Neutrophil (primary cell): Measurements from ENCODE around the gene TK1.

Experiments used
- H3K27ac ChIP-seq: fragments of 200-600 bp; sonication (generic); 2 replicates; pipeline ENCODE4 v1.5.1; 2016; ENCODE audit warnings: mild to moderate bottlenecking, moderate library complexity
- H3K27me3 ChIP-seq: fragments of 200-600 bp; sonication (generic); 2 replicates; pipeline ENCODE4 v1.6.0; 2016; ENCODE audit warnings: mild to moderate bottlenecking
- H3K36me3 ChIP-seq: fragments of 200-600 bp; sonication (generic); 2 replicates; pipeline ENCODE4 v1.5.1; 2017
- H3K4me1 ChIP-seq, 2 experiments: fragments of 200-600 bp in 1 of 2; sonication (generic) in 1 of 2; 1 replicate in 1 of 2; 2 replicates in 1 of 2; pipeline versions ENCODE4 v1.5.1 to v1.6.1; 2013 to 2016; ENCODE audit warnings: low read depth in 1 of 2, low read length in 1 of 2, mild to moderate bottlenecking in 1 of 2, moderate library complexity in 1 of 2; ENCODE audit not compliant: control insufficient read depth in 1 of 2, insufficient read depth in 1 of 2
- H3K4me3 ChIP-seq, 2 experiments: fragments of 200-600 bp in 1 of 2; sonication (generic) in 1 of 2; 1 replicate in 1 of 2; 2 replicates in 1 of 2; pipeline ENCODE4 v1.5.1; 2013 to 2016; ENCODE audit warnings: low read depth in 1 of 2, low read length in 1 of 2, mild to moderate bottlenecking in 1 of 2, moderate library complexity in 1 of 2
- H3K9me3 ChIP-seq: fragments of 200-600 bp; sonication (generic); 2 replicates; pipeline ENCODE4 v1.5.1; 2016
- TF ChIP-seq, protein P1 (sequence below): fragments of 200-600 bp; sonication (generic); IDR thresholded peaks from 2 replicates; pipeline ENCODE4 v1.5.1; 2016; ENCODE audit warnings: antibody characterized with exemption

TK1 gene

DNA sequence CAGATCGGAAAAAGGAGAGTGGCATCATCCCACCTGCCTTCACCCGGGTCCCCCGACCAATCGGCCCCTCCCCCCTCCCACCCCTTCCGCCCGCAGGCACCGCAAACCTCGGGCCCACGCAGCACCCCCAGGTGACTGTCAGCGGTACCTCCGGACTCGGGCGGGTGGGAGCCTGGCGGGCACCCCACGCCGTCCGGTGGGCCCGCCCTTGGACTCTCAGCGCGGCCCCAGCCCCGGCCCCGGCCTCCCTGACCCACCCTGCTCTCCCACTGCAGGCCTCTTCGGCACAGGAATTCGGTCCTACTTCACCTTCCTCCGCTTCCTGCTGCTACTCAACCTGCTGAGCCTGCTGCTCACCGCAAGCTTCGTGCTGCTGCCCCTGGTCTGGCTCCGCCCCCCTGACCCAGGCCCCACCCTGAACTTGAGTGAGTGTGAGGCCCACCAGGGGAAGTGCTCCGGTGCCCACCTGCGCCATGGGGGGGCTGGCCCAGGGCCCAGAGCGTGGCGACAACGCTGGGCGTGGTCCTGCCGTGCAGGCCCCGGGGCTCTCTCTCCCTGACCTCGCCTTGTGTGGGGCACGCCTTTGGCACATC, 54.7 kb downstream of the TK1 start:
- H3K27ac ChIP-seq = peak overlapping the region; percentile 98
- peak overlapping the region; percentile 80 to 87 for H3K4me3 ChIP-seq
- peaks cover 44% of the 10 kb centered on the region for H3K36me3 ChIP-seq
- H3K4me1 ChIP-seq = peaks cover 87 to 92% of the 10 kb centered on the region in 2 experiments
- no peaks in the 10 kb centered on the region for H3K9me3 ChIP-seq
- H3K27me3 ChIP-seq = no peaks in the 10 kb centered on the region
- TF ChIP-seq, protein P1, sequence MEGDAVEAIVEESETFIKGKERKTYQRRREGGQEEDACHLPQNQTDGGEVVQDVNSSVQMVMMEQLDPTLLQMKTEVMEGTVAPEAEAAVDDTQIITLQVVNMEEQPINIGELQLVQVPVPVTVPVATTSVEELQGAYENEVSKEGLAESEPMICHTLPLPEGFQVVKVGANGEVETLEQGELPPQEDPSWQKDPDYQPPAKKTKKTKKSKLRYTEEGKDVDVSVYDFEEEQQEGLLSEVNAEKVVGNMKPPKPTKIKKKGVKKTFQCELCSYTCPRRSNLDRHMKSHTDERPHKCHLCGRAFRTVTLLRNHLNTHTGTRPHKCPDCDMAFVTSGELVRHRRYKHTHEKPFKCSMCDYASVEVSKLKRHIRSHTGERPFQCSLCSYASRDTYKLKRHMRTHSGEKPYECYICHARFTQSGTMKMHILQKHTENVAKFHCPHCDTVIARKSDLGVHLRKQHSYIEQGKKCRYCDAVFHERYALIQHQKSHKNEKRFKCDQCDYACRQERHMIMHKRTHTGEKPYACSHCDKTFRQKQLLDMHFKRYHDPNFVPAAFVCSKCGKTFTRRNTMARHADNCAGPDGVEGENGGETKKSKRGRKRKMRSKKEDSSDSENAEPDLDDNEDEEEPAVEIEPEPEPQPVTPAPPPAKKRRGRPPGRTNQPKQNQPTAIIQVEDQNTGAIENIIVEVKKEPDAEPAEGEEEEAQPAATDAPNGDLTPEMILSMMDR = no peak

DNA sequence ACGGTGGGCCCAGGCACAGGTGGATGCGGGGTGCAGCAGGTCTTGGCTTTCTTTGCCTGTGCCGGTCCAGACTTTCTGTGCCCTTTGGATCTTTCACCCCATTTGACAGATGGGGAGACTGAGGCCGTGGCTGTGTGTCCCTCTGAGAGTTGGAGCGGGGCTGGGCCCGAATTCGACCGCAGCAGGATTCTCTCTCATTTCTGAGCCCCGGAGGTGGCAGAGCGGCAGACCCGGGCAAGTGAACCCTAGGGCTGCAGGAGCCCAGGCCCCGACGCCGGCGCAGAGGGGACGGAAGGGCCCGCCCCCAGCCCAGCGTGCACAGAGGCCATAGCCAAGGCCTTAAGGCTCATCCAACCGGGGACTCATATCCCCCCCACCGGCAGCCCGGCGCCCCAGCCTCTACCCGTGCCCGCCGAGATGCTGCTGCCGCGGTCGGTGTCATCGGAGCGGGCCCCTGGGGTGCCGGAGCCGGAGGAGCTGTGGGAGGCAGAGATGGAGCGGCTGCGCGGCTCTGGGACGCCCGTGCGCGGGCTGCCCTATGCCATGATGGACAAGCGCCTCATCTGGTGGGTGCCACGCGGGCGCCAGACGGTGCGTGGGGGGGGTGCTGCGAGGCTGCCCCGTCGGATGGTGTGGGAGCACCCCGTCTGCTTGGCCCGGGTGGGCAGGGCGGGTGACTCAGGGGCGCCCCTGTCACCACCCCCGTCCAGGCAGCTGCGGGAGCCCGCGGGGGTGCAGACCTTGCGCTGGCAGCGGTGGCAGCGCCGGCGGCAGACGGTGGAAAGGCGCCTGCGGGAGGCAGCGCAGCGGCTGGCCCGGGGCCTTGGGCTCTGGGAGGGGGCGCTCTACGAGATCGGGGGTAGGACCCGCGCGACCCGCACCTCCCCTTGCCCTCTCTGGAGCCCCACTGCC, 55.4 kb downstream of the TK1 start:
- Histone ChIP-seq H3K4me3 (peak overlapping the region; percentile 80 to 87), H3K36me3 (peaks cover 38% of the 10 kb centered on the region), H3K4me1 (peaks cover 87 to 92% of the 10 kb centered on the region in 2 experiments), H3K27me3 (no peaks in the 10 kb centered on the region), H3K9me3 (no peaks in the 10 kb centered on the region), H3K27ac (peak overlapping the region; percentile 98)
- TF ChIP-seq, protein P1 = no peak

DNA sequence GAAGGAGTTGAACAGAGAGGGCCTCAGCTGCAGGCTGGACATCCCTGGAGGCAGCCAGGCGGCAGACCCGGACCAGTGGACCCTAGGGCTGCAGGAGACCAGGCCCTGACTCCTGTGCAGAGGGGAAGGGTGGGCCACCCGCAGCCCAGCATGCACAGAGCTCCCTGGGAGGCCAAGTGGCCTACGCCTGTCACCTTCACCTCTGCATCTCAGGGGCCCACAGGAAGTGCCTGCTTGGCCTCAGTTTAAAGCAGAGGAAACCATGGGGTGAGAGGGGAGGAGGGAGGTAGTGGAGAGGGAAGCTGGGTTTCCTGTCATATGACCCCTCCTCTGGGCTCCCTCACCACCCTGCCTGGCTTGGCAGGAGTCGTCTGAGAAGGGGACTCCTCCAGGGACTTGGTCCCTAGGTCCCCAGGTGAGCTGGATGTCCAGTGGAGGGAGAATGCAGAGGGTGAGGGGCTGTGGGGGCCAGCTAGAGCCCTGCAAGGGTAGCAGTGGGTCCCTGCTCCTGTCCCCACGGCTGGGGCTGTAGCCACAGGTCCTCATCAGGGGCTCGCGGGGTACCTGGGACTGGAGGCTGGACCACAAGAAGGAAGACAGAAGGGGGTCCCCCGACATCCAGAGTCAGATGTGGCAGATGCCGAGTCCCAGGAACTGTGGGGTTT, 56.3 kb downstream of the TK1 start, which contains the start of gene TMC8:
Gene TMC8 (plus strand): TSS at position 335 of the 665 bp plus-strand sequence. CDS start 818 bp downstream, outside the sequence.
- H3K9me3 ChIP-seq = no peaks in the 10 kb centered on the region
- H3K27me3 ChIP-seq = no peaks in the 10 kb centered on the region
- peak within 1 kb of the TSS; percentile 98 for H3K27ac ChIP-seq
- TF ChIP-seq, protein P1 = no peak
- H3K4me3 ChIP-seq = peak within 1 kb of the TSS; percentile 80 to 87
- peaks cover 87 to 92% of the 10 kb centered on the region in 2 experiments for H3K4me1 ChIP-seq
- H3K36me3 ChIP-seq = peaks cover 38% of the 10 kb centered on the region

DNA sequence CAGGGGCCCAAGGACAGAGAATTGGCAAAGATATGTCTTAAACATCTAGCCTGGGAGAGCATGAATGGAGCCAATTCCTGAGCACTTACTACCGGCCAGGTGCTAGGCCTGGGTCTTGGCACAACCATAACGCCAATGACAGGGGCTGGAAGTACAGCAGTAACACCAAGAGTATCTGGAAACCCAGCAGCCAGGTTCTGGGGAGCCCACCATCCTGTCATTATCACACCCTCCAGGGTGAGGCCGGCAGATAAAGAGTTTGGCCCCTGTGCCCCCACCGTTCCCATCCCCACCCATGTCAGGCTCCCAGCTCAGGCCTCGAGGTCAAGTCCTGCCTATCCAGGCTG, 56.8 kb downstream of the TK1 start:
- peaks cover 87 to 92% of the 10 kb centered on the region in 2 experiments for H3K4me1 ChIP-seq
- no peaks in the 10 kb centered on the region for H3K9me3 ChIP-seq
- H3K27me3 ChIP-seq = no peaks in the 10 kb centered on the region
- peak overlapping the region; percentile 80 to 87 for H3K4me3 ChIP-seq
- peak overlapping the region; percentile 98 for H3K27ac ChIP-seq
- TF ChIP-seq, protein P1 = no peak
- peaks cover 38% of the 10 kb centered on the region for H3K36me3 ChIP-seq

DNA sequence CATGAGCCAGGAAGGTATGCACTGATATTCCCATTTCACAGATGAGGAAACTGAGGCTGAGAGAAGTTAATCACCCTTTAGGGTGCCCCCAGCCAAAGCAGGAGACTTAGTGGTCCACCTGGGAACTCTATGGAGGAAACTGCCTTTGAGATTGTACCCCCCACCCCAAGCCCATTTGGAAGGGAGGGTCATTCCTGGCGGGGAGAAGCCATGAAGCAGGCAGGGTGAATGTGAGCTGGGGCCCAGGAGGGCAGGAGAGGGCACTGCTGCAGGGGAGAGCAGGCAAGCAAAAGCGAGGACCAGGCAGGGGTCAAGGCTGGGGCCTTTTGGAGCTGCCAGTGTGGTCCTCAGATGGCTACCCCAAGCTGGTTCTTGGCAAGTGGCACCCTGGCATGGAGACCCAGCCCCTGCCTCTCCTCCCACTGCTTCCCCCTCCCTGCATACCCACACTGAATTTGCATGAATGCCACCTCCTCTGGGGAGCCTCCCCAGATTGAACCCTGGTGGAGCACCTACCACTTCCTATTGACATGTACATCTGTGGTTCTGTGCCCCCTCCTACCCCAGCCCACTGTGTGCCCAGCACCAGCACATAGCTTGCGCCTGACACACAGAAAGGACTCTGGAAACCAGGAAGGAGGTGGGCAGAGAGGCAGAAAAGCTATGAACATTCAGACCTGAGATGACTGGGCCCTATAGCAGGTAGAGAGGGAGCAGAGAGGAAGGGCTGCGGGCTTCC, 57.3 kb downstream of the TK1 start:
- peaks cover 87 to 92% of the 10 kb centered on the region in 2 experiments for H3K4me1 ChIP-seq
- no peaks in the 10 kb centered on the region for H3K27me3 ChIP-seq
- peak overlapping the region; percentile 80 to 87 for H3K4me3 ChIP-seq

More for the DNA sequence above, 57.3 kb downstream of the TK1 start:
- Histone ChIP-seq H3K9me3 (no peaks in the 10 kb centered on the region), H3K36me3 (peaks cover 38% of the 10 kb centered on the region), H3K27ac (peak overlapping the region; percentile 98)
- TF ChIP-seq, protein P1 = no peak
